Stimulated activated CD4-positive, alpha-beta T cell treated with anti-CD3 and anti-CD28 coated beads, Interleukin-1b, Interleukin-23, amount 100 ng/mL, for 24 hours (primary cell): ENCODE data around the gene FKBP10.
"Not testable (repeated sequence)": the region's sequence is repeated elsewhere in the genome, so short reads cannot be mapped to it uniquely, and the experiment has no call there.

Experiments used
- DNase-seq, 4 experiments: peaks; one replicate each; pipeline ENCODE4 v3.0.0-alpha.2; 2020; ENCODE audit warnings: low read depth in 4 of 4, low spot score in 1 of 4

Gene FKBP10

DNA sequence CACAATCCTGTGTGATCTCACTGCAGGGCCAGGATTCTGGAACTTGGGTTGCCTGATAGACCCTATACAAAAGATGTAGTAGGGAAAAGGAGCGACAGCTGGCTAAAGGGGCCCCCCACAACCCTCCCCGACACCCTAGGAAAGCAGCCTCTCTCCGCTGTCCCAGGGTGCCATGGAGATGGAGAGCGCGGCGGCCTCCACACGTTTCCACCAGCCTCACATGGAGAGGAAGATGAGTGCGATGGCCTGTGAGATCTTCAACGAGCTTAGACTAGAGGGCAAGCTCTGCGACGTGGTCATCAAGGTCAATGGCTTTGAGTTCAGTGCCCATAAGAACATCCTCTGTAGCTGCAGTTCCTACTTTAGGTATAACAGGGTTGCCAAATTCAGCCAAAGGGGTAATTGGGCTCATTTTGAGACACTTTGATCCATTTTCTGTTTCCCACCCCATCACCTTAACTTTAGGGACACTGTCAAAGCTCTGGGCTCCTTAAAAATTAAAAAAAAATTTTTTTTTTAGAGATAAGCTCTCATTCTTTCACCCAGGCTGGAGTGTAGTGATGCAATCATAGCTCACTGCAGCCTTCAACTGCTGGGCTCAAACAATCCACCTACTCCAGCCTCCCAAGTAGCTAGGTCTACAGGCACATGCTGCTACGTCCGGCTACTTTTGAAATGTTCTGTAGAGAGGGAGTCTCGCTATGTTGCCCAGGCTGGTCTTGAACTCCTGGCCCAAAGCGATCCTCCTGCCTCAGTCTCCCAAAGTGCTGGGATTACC, 25.1 kb downstream of the FKBP10 start, which contains the start of gene KLHL10:
Gene KLHL10 (plus strand): TSS at position 65 of the 778 bp plus-strand sequence. CDS start 108 bp downstream, at position 173.
- no peak for DNase-seq

DNA sequence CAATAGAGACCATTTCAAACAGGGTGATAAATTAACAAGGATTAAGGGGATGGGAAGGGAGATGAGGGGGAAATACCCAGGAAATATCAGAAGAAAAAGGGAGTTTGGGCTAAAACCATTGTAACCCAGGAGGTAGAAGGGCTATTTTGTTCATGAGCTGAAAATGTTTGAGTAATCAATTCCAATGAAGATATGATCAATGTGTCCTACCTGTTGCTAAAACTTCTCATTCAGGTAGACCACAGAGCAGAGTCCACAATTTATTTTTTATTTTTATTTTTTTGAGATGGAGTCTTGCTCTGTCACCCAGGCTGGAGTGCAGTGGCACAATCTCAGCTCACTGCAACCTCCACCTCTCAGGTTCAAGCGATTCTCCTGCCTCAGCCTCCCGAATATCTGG, 26.6 kb downstream of the FKBP10 start:
- DNase-seq = not testable (repeated sequence)

DNA sequence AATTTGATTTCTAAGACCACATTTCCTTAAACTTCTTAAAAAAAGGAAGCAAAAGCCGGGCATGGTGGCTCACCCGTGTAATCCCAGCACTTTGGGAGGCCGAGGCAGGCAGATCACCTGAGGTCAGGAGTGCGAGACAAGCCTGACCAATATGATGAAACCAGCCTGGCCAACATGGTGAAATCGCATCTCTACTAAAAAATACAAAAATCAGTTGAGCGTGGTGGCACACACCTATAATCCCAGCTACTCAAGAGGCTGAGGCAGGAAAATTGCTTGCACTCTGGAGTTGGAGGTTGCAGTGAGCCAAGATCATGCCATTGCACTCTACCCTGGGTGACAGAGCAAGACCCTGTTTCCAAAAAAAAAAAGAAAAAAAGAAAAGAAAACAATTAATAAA, 28.0 kb downstream of the FKBP10 start:
- DNase-seq = not testable (repeated sequence)

DNA sequence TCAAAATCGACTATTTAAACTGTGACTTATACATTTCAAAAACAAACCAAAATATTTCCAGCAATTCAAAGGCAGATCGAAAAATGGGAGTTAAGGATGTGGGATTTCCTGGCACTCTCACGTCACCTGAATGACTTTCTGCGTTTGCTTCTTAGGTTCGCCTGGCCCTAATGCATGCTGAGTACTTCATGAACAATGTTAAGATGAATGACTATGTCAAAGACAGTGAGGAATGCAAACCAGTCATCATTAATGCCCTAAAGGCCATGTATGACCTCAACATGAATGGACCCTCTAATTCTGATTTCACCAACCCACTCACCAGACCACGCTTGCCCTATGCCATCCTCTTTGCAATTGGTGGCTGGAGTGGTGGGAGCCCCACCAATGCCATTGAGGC, 32.2 kb downstream of the FKBP10 start:
- no peak for DNase-seq

DNA sequence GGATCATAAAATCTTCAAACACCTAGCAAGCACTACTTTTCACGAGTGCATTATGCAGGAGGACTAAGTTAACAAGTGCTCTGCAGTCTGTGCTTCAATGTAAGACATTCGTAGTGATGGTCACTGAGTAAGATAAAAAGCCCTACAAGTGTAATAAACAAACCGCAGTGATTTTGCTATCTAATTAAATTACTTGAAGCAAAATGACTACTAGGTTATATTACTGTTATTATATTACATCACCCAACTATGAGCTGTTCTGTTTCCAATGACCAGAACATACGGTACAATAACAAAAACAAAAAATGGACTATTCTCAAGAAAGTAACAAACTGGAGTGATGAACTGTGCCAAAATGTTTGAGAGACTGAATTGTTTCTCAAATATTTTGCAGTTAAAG, 36.0 kb downstream of the FKBP10 start:
- no peak for DNase-seq

DNA sequence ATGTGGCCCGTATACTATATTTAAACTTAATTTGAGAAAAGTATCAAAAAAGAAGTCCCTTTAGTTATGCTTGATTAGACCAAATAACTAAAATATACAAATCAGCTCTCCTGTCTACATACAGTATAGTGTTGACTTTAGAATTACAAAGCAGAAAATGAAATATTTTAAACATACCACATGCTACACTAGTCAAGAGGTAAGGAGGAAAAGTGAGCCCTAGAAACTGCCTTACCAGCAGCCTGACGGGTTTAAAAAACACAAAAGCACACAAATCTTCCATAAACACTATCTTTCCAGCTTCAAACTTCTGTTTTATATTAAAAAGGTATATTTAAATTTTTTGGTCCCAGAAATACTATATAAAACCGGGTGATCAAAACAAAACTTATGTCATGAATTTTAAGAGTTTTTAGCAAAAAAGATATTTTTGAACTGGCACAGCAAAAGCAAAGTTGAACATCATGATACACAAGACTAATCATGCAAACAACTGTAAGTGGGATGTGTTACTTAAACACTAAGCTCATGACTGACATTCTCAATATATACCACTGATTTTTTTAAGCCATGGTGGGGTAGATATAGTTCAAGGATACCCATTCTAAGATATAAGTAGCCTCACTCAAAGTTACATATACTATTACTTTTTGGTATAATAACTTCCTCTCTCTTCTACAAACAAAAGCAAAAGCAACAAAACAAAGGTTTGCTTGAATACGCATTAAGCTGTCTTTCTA, 36.6 kb downstream of the FKBP10 start:
- no peak for DNase-seq

DNA sequence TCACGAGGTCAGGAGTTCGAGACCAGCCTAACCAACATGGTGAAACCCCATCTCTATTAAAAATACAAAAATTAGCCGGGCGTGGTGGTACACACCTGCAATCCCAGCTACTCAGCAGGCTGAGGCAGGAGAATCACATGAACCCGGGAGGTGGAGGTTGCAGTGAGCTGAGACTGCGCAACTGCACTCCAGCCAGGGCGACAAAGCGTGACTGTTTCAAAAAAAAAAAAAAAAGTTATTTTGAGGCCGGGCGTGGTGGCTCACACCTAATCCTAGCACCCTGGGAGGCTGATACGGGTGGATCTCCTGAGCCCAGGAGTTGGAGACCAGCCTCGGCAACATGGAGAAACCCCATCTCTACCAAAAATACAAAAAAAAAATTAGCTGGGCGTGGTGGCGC, 38.6 kb downstream of the FKBP10 start:
- not testable (repeated sequence) for DNase-seq

DNA sequence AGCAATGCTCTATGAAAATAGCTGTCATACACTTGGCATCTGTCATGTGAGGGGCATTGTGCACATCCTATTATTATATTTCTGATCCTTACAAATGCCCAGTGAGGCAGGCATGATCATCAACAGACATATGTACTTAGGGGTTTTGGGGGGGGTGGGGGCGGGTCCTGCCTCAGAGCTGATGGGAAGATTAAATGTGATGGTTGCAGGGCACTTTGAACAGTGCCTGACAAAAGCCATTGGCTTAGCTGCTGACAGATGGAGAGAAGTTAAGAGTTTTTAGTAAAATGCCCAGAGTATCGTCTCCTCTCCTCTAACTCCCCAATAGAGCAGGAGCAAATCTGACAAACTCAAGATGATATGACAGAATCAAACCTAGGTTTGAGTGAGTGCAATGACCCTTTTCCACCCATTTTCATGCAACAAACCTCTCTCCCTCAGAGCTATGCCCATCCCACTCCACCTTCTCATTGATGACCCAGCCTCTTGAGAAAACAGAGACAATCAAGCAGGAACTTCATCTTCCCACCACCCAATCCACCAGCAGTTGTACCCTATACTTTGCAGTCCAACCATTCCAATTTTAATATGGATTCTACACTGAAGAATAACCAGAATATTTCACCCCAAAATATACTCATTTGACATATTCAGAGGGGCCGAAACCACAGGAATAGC, 47.6 kb downstream of the FKBP10 start:
- no peak for DNase-seq

DNA sequence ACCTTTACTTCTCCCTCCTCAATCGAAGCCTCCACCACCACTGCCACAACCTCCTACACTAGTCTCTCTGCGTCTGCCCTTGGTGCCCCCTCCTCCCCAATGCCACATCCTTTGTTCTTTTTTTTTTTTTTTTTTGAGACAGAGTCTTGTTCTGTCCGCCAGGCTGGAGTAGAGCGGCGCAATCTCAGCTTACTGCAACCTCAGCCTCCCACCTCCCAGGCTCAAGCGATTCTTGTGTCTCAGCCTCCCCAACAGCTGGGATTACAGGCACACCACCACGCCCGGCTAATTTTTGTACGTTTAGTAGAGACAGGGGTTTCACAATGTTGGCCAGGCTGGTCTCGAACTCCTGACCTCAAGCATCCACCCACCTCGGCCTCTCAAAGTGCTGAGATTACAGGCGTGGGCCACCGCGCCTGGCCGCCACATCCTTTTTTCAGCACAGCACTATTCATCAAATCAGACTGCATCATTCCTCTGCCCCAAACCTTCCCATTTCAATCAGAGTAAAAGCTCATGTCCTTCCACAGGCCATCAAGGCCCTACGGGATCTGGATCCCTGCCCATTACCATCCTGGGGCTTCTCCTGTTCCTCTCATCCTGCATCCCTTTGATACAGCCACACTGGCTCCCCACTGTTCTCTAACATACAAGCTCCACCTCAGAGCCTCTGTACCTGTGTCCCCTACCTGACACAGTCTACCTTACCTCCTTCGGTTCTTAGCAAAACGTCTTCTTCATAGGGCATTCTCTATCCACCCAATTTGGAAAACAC, 50.5 kb downstream of the FKBP10 start:
- DNase-seq = peak in 1 of 4 experiments; percentile 21

DNA sequence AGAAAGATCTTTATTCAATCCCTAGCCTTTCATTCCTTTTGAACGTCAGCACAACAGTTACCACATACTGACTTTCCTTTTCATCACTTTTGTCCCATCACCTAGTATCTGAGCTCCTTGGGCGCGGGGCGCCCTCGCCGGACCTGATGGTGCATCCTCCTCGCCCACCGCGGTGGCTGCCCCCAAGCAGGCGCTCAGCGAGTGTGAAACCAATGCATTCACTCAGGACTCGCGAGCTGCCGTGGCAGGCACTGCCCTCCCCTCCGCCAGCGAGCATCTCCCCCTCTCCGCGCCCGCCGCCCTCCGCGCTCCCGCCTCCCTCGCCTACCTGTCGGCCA, 51.7 kb downstream of the FKBP10 start:
- DNase-seq = no peak

DNA sequence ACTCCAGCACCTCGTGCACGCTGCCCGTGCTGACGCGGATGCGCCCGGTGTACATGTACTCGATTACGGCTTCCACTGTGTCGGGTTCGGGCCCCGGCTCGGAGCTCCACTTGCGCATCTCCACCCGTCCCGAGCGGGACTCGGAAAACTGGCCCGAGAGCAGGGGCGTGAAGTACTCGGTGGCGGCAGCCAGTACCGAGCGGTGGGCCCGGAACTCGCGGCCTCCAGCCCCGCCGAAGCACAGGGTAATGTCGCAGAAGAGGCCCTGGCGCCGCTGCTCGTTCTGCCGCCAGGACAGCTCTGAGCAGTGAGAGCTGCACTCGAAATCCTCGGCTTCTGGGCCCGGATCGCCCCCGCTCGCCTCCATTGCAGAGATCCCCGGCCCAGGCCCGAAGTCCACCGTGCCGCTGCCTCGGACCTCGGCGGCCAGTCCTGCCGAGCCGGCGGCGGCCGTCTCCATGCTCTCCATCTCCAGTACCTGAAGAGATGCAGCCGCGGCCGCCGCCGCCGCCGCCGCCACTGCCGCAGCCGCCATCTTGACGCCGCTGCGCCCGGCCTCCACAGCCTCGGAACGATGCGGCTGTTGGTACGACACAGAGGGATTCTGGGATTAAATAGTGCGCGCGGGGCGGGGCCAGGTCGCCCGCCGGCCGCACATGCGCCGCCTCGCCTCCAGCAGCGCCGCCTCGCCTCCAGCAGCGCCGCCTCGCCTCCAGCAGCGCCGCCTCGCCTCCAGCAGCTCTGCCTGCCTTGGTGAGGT, 52.2 kb downstream of the FKBP10 start, which contains the start of gene KLHL11:
Gene KLHL11 (minus strand): TSS at position 588 of the 760 bp plus-strand sequence. CDS start 53 bp downstream, at position 535.
- DNase-seq = peak; percentile 57 to 83 (median 73)

DNA sequence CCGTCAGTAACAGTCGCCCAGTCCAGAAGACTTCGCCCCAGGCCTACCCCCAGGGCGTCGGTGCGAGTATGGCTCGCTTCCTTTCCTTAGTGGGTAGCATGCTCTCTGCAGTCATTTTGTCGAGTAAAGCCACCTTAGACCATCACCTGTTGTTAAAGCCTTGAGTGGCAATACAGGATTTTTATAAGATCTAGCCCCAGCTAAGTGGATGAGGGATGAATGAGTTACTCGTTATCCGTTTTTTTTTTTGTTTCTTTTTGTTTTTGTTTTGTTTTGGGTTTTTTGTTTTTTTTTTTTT, 52.7 kb downstream of the FKBP10 start:
- no peak for DNase-seq

DNA sequence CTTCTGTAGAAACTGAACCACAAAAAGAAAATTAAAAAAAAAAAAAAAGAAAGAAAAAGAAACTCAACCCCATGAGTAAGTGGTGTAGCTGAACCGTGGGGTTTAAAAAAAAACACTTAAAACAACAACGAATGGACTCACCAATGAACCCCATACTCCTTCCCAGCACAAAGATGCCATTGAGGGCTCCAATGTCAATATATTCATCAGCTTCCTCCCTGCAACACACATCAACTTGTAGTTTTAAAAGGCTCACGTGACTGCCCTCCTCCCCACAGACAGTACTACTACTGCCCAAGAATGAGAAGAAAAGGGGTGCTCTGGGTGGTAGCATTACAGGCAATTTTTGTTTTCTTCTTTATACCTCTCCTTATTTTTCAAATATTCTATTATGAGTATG, 55.8 kb downstream of the FKBP10 start:
- DNase-seq = no peak

DNA sequence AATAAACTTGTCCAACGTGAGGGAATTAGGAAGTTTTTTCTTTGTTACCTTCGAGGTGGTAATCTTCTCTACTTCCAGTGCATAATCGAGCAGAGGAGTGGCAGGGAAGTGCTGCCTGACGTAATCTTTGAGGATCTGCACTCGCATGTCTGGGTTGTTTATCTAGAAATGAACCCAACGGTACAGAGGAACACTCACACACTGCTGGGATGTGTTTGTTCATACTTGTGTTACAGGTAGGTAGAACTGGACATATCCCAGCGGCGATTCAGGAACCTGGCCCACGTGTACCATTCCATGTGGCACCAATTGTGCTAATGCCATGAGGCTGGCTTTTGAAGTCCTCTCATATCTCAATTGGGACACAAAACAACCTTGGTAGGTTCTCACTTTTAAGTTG, 56.6 kb downstream of the FKBP10 start:
- DNase-seq = no peak

DNA sequence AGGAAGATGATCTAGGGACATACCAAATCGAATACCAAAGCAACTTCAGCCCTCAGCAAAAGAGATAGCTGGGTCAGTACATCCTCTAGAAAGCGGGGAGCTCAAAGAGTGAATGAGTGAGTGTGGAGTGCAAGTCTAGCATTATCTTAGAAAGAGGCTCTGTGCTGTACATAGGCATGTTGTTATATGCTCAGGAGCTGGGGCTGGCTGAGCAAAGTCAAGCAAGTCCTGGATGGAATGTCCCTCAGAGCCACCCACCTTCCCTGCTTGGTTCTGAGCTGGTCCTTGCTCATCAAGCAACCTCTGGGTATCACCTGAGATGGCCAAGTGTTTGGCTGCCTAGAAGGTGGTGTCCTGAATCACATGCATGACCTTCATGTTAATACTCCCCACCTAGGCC, 57.3 kb downstream of the FKBP10 start:
- no peak for DNase-seq

DNA sequence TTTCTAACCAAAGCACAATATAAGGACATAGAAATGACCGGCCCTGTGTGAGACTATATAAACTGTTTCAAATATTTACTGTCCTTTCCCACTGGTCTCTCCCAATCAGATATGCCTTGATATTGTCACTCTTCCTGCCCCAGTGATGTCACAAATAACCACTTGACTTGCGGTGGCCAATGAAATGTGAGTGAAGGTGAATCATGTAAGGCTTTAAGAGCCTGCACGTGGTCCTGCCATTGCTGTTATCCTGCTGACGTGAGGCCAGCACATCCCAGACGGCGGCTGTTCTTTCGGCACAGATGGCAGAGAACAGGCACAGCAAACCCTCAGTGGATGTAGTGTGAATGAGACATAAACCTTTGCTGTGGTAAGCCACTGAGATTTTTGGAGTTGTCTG, 57.8 kb downstream of the FKBP10 start:
- no peak for DNase-seq

DNA sequence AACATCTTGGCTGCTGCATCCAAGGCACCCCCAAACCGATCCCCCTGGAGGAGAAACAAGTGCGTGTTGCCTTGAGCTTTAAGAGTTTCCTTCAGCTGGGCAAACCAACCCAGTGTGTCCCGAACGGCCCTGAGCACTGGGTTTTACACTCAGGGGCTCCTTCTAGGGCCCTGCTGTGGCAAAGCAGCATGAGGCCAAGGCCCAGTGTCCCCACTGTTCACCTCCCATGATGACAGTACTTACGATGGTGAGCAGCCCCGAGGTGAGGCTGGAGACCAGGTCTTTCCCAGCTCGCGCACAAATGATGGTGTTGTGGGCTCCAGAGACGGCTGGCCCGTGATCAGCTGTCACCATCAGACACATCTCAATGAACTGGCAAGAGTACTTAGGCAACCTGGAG, 59.0 kb downstream of the FKBP10 start:
- no peak for DNase-seq
